NCI-H2196 treated with DMSO at 0.1 percent for 48 hours (cell line): Measurements from ENCODE around the gene ACADS.
"Not testable (repeated sequence)": the region's sequence is repeated elsewhere in the genome, so short reads cannot be mapped to it uniquely, and the experiment has no call there.

Experiments used
- DNase-seq: peaks from one replicate; lab custom pipeline; 2025; ENCODE audit not compliant: unreplicated experiment; lab: John Stamatoyannopoulos, UW

ACADS gene

GRCh38 chr12:120725151-120725658, 421 bp upstream of the ACADS start:
- DNase-seq = no peak

- no peak for DNase-seq
These were observed 826 bp downstream of the ACADS start for GRCh38 chr12:120726510-120726793.

GRCh38 chr12:120726961-120727360, 1.3 kb downstream of the ACADS start:
- no peak for DNase-seq

GRCh38 chr12:120732198-120732597, 6.6 kb downstream of the ACADS start:
- DNase-seq = not testable (repeated sequence)

- DNase-seq = no peak
These were observed 7.9 kb downstream of the ACADS start for GRCh38 chr12:120733574-120733973.

GRCh38 chr12:120734210-120734609, 8.6 kb downstream of the ACADS start:
- no peak for DNase-seq

- DNase-seq = no peak
These were observed 9.6 kb downstream of the ACADS start for GRCh38 chr12:120735181-120735580.

- DNase-seq = no peak
These were observed 11.0 kb downstream of the ACADS start for GRCh38 chr12:120736404-120737331.

GRCh38 chr12:120737557-120738251, 12.1 kb downstream of the ACADS start:
- DNase-seq = no peak

GRCh38 chr12:120738252-120739030, 12.8 kb downstream of the ACADS start:
- no peak for DNase-seq

- no peak for DNase-seq
These were observed 13.6 kb downstream of the ACADS start for GRCh38 chr12:120739031-120739762.

GRCh38 chr12:120739821-120740613, 14.4 kb downstream of the ACADS start:
- DNase-seq = no peak

GRCh38 chr12:120740871-120741270, 15.2 kb downstream of the ACADS start:
- no peak for DNase-seq

GRCh38 chr12:120741476-120742421, 16.1 kb downstream of the ACADS start:
- DNase-seq = no peak

- DNase-seq = no peak
These were observed 19.4 kb downstream of the ACADS start for GRCh38 chr12:120744922-120745493.

- no peak for DNase-seq
These were observed 22.6 kb downstream of the ACADS start for GRCh38 chr12:120748242-120748641.

- DNase-seq = no peak
These were observed 23.6 kb downstream of the ACADS start for GRCh38 chr12:120749256-120749655.

- no peak for DNase-seq
These were observed 25.2 kb downstream of the ACADS start for GRCh38 chr12:120750806-120751205.
